ENCODE data around the gene CASS4.

The CASS4 gene

GRCh38 chr20:56468316-56469076, 56.4 kb downstream of the CASS4 start, which contains the start of gene RTF2:
TSS of gene RTF2 (plus strand) at chr20:56468627. CDS start at chr20:56468698, 71 bp downstream.
- H3K4me1 Mint-ChIP-seq, result peaks cover 36% of the 10 kb centered on the region
- no peaks in the 10 kb centered on the region for H3K27me3 Mint-ChIP-seq
- peaks cover 2% of the 10 kb centered on the region for H3K36me3 Mint-ChIP-seq
- H3K9me3 Mint-ChIP-seq, result no peaks in the 10 kb centered on the region
- H3K27ac Mint-ChIP-seq, result peak within 1 kb of the TSS; percentile 100
- H3K4me3 Mint-ChIP-seq, result peak within 1 kb of the TSS; percentile 100

- H3K4me3 Mint-ChIP-seq, result peak overlapping the region; percentile 100
- H3K27ac Mint-ChIP-seq, result peak overlapping the region; percentile 100
- H3K9me3 Mint-ChIP-seq, result no peaks in the 10 kb centered on the region
- H3K36me3 Mint-ChIP-seq, result peaks cover 2% of the 10 kb centered on the region
- H3K4me1 Mint-ChIP-seq, result peaks cover 30% of the 10 kb centered on the region
- H3K27me3 Mint-ChIP-seq, result no peaks in the 10 kb centered on the region
Observed at GRCh38 chr20:56469077-56469449, 57.0 kb downstream of the CASS4 start.

- Mint-ChIP-seq H3K27ac (peak overlapping the region; percentile 86), H3K4me1 (peaks cover 59% of the 10 kb centered on the region), H3K4me3 (peak overlapping the region; percentile 79), H3K27me3 (no peaks in the 10 kb centered on the region), H3K36me3 (peaks cover 15% of the 10 kb centered on the region), H3K9me3 (no peaks in the 10 kb centered on the region)
Observed at GRCh38 chr20:56483970-56484369, 71.9 kb downstream of the CASS4 start.

- no peak overlapping the region for H3K27ac Mint-ChIP-seq
- no peaks in the 10 kb centered on the region for H3K27me3 Mint-ChIP-seq
- H3K4me1 Mint-ChIP-seq, result peaks cover 44% of the 10 kb centered on the region
- H3K4me3 Mint-ChIP-seq, result no peak overlapping the region
- peaks cover 15% of the 10 kb centered on the region for H3K36me3 Mint-ChIP-seq
- H3K9me3 Mint-ChIP-seq, result no peaks in the 10 kb centered on the region
Observed at GRCh38 chr20:56487216-56487615, 75.2 kb downstream of the CASS4 start.

GRCh38 chr20:56488566-56488965, 76.5 kb downstream of the CASS4 start:
- peaks cover 15% of the 10 kb centered on the region for H3K36me3 Mint-ChIP-seq
- no peak overlapping the region for H3K4me3 Mint-ChIP-seq
- H3K27me3 Mint-ChIP-seq, result no peaks in the 10 kb centered on the region
- H3K27ac Mint-ChIP-seq, result no peak overlapping the region
- H3K4me1 Mint-ChIP-seq, result peaks cover 32% of the 10 kb centered on the region
- no peaks in the 10 kb centered on the region for H3K9me3 Mint-ChIP-seq

GRCh38 chr20:56501116-56501515, 89.1 kb downstream of the CASS4 start:
- Mint-ChIP-seq H3K27me3 (no peaks in the 10 kb centered on the region), H3K9me3 (no peaks in the 10 kb centered on the region), H3K4me3 (no peak overlapping the region), H3K36me3 (peaks cover 13% of the 10 kb centered on the region), H3K4me1 (peaks cover 22% of the 10 kb centered on the region), H3K27ac (no peak overlapping the region)

- Mint-ChIP-seq H3K4me3 (no peak overlapping the region), H3K27ac (no peak overlapping the region), H3K27me3 (no peaks in the 10 kb centered on the region), H3K9me3 (no peaks in the 10 kb centered on the region), H3K4me1 (peaks cover 32% of the 10 kb centered on the region), H3K36me3 (no peaks in the 10 kb centered on the region)
Observed at GRCh38 chr20:56503916-56504315, 91.9 kb downstream of the CASS4 start.

GRCh38 chr20:56504373-56505005, 92.4 kb downstream of the CASS4 start:
- Mint-ChIP-seq H3K9me3 (no peaks in the 10 kb centered on the region), H3K27ac (peak overlapping the region; percentile 4), H3K4me3 (no peak overlapping the region), H3K36me3 (no peaks in the 10 kb centered on the region), H3K4me1 (peaks cover 32% of the 10 kb centered on the region), H3K27me3 (no peaks in the 10 kb centered on the region)

- H3K27ac Mint-ChIP-seq, result peak overlapping the region; percentile 41
- no peaks in the 10 kb centered on the region for H3K27me3 Mint-ChIP-seq
- H3K4me3 Mint-ChIP-seq, result no peak overlapping the region
- no peaks in the 10 kb centered on the region for H3K36me3 Mint-ChIP-seq
- peaks cover 36% of the 10 kb centered on the region for H3K4me1 Mint-ChIP-seq
- H3K9me3 Mint-ChIP-seq, result no peaks in the 10 kb centered on the region
Observed at GRCh38 chr20:56506103-56506502, 94.0 kb downstream of the CASS4 start.
